DOHH2 (cell line): ENCODE data around the gene MLH3.

Experiments
- CTCF ChIP-seq: fragments of 200-600 bp; sonication (generic); IDR thresholded peaks from one replicate; pipeline ENCODE4 v1.5.1; 2014; ENCODE audit warnings: antibody characterized with exemption, mild to moderate bottlenecking, low read depth, low read length; ENCODE audit not compliant: poor library complexity, severe bottlenecking
- EZH2phosphoT487 ChIP-seq: fragments of 200-600 bp; sonication (generic); IDR thresholded peaks from 2 replicates; pipeline ENCODE4 v1.6.1; 2017; ENCODE audit warnings: borderline replicate concordance, mild to moderate bottlenecking, antibody characterized with exemption, low read length, moderate library complexity, mixed read lengths

- TF ChIP-seq CTCF (no peak), EZH2phosphoT487 (no peak)
Measured at GRCh38 chr14:74983343-74983742, 67.9 kb downstream of the MLH3 start.
